Ishikawa (cell line): ENCODE measurements around the gene PKIG.

Experiments
- CEBPB ChIP-seq: IDR thresholded peaks from 2 replicates; pipeline ENCODE4 v1.6.1; 2012
- CREB1 ChIP-seq: IDR thresholded peaks from 2 replicates; pipeline ENCODE4 v1.6.1; 2012; ENCODE audit warnings: low read depth
- EGR1 ChIP-seq: IDR thresholded peaks from 2 replicates; pipeline ENCODE4 v1.6.1; 2012
- EP300 ChIP-seq: IDR thresholded peaks from 2 replicates; pipeline ENCODE4 v1.6.1; 2012; ENCODE audit warnings: borderline replicate concordance
- FOXM1 ChIP-seq: IDR thresholded peaks from 2 replicates; pipeline ENCODE4 v1.6.1; 2012; ENCODE audit warnings: low read depth, borderline replicate concordance
- NFIC ChIP-seq: IDR thresholded peaks from 2 replicates; pipeline ENCODE4 v1.6.1; 2012
- RAD21 ChIP-seq: IDR thresholded peaks from 2 replicates; pipeline ENCODE4 v1.6.1; 2012; ENCODE audit warnings: low read depth
- TAF1 ChIP-seq: IDR thresholded peaks from 2 replicates; pipeline ENCODE4 v1.6.1; 2012; ENCODE audit warnings: low read depth, mild to moderate bottlenecking
- TCF12 ChIP-seq: IDR thresholded peaks from 2 replicates; pipeline ENCODE4 v1.6.1; 2012; ENCODE audit warnings: low read depth
- TEAD4 ChIP-seq: IDR thresholded peaks from 2 replicates; pipeline ENCODE4 v1.6.1; 2012
- YY1 ChIP-seq: IDR thresholded peaks from 2 replicates; pipeline ENCODE4 v1.6.1; 2012; ENCODE audit warnings: low read depth
- ZBTB7A ChIP-seq: IDR thresholded peaks from 2 replicates; pipeline ENCODE4 v1.6.1; 2012; ENCODE audit warnings: low read depth
- TF ChIP-seq, protein P1 (sequence below): IDR thresholded peaks from 2 replicates; pipeline ENCODE4 v1.6.1; 2012; ENCODE audit warnings: low read depth, mild to moderate bottlenecking
- TF ChIP-seq, protein P2 (sequence below): IDR thresholded peaks from 2 replicates; pipeline ENCODE4 v1.6.1; 2012
- TF ChIP-seq, protein P3 (sequence below): IDR thresholded peaks from 2 replicates; pipeline ENCODE4 v1.6.1; 2012

The PKIG gene

DNA sequence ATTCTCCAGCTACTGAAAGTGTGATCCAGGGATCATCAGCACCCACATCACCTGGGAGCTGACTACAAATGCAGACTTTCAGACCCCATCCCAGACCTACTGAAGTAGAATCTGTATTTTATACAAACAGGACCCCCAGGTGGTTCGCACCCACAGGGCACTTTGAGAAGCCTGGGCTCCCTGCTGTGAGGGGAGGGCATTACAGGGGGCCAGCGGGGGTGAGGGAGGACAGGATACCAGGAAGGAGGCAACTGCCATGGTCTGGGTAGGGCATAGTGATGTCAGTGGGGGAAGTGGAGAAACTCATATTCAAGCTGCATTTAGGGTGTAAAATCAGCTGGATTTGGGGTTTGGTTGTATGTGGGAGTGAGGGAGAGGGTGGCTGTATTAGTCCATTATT is 71.2 kb downstream of the PKIG start:
- TF ChIP-seq YY1 (no peak), EP300 (no peak), CREB1 (no peak), RAD21 (no peak), TCF12 (no peak), CEBPB (no peak), TAF1 (no peak), EGR1 (no peak), TEAD4 (no peak)
- TF ChIP-seq, protein P1, sequence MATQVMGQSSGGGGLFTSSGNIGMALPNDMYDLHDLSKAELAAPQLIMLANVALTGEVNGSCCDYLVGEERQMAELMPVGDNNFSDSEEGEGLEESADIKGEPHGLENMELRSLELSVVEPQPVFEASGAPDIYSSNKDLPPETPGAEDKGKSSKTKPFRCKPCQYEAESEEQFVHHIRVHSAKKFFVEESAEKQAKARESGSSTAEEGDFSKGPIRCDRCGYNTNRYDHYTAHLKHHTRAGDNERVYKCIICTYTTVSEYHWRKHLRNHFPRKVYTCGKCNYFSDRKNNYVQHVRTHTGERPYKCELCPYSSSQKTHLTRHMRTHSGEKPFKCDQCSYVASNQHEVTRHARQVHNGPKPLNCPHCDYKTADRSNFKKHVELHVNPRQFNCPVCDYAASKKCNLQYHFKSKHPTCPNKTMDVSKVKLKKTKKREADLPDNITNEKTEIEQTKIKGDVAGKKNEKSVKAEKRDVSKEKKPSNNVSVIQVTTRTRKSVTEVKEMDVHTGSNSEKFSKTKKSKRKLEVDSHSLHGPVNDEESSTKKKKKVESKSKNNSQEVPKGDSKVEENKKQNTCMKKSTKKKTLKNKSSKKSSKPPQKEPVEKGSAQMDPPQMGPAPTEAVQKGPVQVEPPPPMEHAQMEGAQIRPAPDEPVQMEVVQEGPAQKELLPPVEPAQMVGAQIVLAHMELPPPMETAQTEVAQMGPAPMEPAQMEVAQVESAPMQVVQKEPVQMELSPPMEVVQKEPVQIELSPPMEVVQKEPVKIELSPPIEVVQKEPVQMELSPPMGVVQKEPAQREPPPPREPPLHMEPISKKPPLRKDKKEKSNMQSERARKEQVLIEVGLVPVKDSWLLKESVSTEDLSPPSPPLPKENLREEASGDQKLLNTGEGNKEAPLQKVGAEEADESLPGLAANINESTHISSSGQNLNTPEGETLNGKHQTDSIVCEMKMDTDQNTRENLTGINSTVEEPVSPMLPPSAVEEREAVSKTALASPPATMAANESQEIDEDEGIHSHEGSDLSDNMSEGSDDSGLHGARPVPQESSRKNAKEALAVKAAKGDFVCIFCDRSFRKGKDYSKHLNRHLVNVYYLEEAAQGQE: no peak
- TF ChIP-seq, protein P2, sequence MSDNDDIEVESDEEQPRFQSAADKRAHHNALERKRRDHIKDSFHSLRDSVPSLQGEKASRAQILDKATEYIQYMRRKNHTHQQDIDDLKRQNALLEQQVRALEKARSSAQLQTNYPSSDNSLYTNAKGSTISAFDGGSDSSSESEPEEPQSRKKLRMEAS: no peak

DNA sequence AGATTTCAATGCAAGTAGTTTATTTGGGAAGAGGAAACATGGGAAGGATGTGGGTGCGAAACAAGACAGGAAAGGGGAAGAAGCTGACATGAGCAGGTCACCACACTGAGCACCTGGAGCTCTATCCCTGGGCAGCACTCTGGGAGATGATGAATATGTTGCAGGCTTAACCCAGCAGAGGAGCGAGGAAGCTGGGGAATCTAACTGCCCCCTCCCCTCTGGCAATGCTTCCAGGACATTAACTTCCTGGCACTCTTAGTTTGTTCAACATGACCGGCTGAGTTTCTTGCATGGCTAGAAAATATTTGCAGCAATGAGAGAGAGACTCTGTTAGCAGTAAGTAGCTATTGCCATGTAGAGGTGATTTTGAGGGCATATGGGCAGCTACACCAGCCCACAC is 74.1 kb downstream of the PKIG start:
- TF ChIP-seq, protein P3, sequence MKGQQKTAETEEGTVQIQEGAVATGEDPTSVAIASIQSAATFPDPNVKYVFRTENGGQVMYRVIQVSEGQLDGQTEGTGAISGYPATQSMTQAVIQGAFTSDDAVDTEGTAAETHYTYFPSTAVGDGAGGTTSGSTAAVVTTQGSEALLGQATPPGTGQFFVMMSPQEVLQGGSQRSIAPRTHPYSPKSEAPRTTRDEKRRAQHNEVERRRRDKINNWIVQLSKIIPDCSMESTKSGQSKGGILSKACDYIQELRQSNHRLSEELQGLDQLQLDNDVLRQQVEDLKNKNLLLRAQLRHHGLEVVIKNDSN: no peak
- TF ChIP-seq, protein P1: no peak
- no peak for TF ChIP-seq TAF1

DNA sequence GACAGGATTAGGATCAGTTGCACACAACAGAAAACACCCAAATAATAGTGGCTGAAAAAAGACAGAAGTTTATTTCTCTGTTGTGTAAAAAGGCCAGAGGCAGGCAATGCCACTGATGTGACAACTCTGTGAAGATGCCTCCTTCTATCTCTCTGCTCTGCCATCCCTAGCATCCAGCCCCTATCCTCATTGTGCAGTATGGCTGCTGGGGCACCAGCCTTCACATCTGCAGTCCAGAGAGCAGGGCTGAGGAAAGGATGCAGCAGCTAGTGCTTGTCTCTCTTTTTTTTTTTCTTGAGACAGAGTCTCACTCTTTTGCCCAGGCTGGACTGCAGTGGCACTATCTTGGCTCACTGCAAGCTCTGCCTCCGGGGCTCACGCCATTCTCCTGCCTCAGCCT is 75.5 kb downstream of the PKIG start:
- TF ChIP-seq CEBPB (no peak), NFIC (no peak), FOXM1 (no peak), TEAD4 (no peak), EP300 (no peak), ZBTB7A (no peak), RAD21 (no peak), YY1 (no peak), TCF12 (no peak), EGR1 (no peak), TAF1 (no peak), CREB1 (no peak)
- TF ChIP-seq, protein P2: no peak
- TF ChIP-seq, protein P3: no peak
- TF ChIP-seq, protein P1: no peak

DNA sequence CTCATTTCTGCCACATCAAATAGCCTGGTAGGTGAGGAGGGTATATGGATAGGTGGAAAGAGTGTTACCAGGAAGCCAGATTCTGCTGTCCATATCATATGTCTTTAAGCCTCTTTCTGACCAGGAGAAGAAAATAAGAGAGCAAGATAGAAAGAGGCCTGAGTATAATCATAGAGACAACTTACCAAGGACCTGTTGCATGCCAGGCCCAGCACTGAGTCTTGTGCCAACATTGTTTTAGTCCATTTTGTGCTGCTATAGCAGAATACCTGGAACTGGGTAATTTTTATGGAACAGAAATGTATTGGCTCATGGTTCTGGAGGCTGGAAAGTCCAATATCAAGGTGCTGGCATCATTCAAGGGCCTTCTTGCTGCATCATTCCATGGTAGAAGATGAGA is 76.4 kb downstream of the PKIG start:
- no peak for TF ChIP-seq CREB1
- TF ChIP-seq ZBTB7A: no peak
- TF ChIP-seq, protein P2: no peak
- TF ChIP-seq CEBPB: no peak
- TF ChIP-seq FOXM1: no peak
- TF ChIP-seq NFIC: no peak
- TF ChIP-seq, protein P3: no peak
- no peak for TF ChIP-seq EGR1
- TF ChIP-seq TAF1: no peak
- TF ChIP-seq TEAD4: no peak
- TF ChIP-seq EP300: no peak

DNA sequence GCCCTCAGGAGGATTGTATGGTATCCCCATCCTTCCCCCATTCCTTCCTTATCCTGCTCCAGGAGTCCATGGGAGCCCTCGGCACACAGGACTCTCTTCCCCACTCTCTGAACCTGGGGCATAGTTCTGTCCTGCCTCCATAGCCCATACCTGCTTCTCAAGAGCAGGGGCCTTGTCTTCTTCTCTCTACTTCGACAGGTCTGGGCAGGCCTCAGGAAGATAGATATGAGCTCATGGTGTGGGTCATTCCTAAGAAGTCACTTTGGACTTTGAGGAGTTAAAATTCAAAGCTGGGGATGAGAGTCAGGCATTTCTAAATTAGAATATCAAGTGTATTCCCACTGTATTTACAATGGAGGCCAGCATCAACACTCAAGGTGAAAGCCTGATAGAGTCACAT is 77.6 kb downstream of the PKIG start:
- TF ChIP-seq TAF1: no peak
- no peak for TF ChIP-seq TEAD4
- TF ChIP-seq, protein P1: no peak
- TF ChIP-seq ZBTB7A: no peak
- no peak for TF ChIP-seq TCF12
- no peak for TF ChIP-seq YY1
- no peak for TF ChIP-seq NFIC
- no peak for TF ChIP-seq EP300
- TF ChIP-seq FOXM1: no peak
